PC-3 (cell line): ENCODE measurements around the gene ZNF575. TPM values are rescaled to one million over a fixed set of nuclear protein-coding genes. Genes with fewer than 3 reads are reported as not detected.

Source experiments
- ATAC-seq: fragments of 200-7000 bp; cut with Tn5 transposase; 2 replicates; pipeline ENCODE4 v1.9.1; 2020; ENCODE audit warnings: mild to moderate bottlenecking, moderate library complexity
- BruUV-seq: library from RNA; stranded (reverse); fragments of 400-500 nt; replicated peaks from 2 replicates; lab custom pipeline; 2021; lab: Mats Ljungman, UMichigan
- CTCF ChIA-PET: fragments of 300-600 bp; sonication (Branson Sonifier 250); formaldehyde crosslinking; loops from one replicate; lab custom pipeline; 2022; ENCODE audit warnings: antibody characterized with exemption; lab: Charles Lee
- POLR2A ChIA-PET: fragments of 300-600 bp; sonication (Branson Sonifier 250); formaldehyde crosslinking; loops from one replicate; lab custom pipeline; 2022; ENCODE audit warnings: antibody characterized with exemption; ENCODE audit not compliant: unreplicated experiment; lab: Charles Lee
- DNase-seq: peaks from one replicate; pipeline ENCODE4 v3.0.0-alpha.2; 2015
- H2AFZ ChIP-seq: fragments of 300-600 bp; sonication (generic); 2 replicates; pipeline ENCODE4 v1.6.0; 2016; ENCODE audit warnings: antibody characterized with exemption, low read length
- H3F3A ChIP-seq: fragments of 300-600 bp; sonication (generic); one replicate; pipeline ENCODE4 v1.6.0; 2017; ENCODE audit warnings: antibody characterized with exemption, low read length, control low read depth, mild to moderate bottlenecking; ENCODE audit not compliant: unreplicated experiment
- H3K27ac ChIP-seq: fragments of 300-600 bp; sonication (generic); 2 replicates; pipeline ENCODE4 v1.5.1; 2016; ENCODE audit warnings: mild to moderate bottlenecking, low read length
- H3K27me3 ChIP-seq: fragments of 300-600 bp; sonication (generic); 2 replicates; pipeline ENCODE4 v1.6.1; 2016; ENCODE audit warnings: low read length, mixed read lengths
- H3K36me3 ChIP-seq: fragments of 300-600 bp; sonication (generic); 2 replicates; pipeline ENCODE4 v1.6.1; 2016; ENCODE audit warnings: low read depth, mixed run types, low read length, mixed read lengths
- H3K4me1 ChIP-seq: fragments of 300-600 bp; sonication (generic); 2 replicates; pipeline ENCODE4 v1.5.1; 2016; ENCODE audit warnings: low read length; ENCODE audit not compliant: insufficient read depth
- H3K4me2 ChIP-seq: fragments of 300-600 bp; sonication (generic); 2 replicates; pipeline ENCODE4 v1.6.0; 2016; ENCODE audit warnings: low read length
- H3K4me3 ChIP-seq: fragments of 300-600 bp; sonication (generic); 2 replicates; pipeline ENCODE4 v1.5.1; 2016; ENCODE audit warnings: mild to moderate bottlenecking, low read length, mixed read lengths
- H3K79me2 ChIP-seq: fragments of 300-600 bp; sonication (generic); 2 replicates; pipeline ENCODE4 v1.6.1; 2017; ENCODE audit warnings: low read length, mixed read lengths
- H3K9ac ChIP-seq: fragments of 300-600 bp; sonication (generic); 2 replicates; pipeline ENCODE4 v1.6.0; 2016; ENCODE audit warnings: mild to moderate bottlenecking, low read length
- H3K9me2 ChIP-seq: fragments of 300-600 bp; sonication (generic); replicated peaks from 2 replicates; pipeline ENCODE4 v1.6.1; 2016; ENCODE audit warnings: mixed run types, low read length, mixed read lengths
- H3K9me3 ChIP-seq: fragments of 300-600 bp; sonication (generic); 2 replicates; pipeline ENCODE4 v1.6.1; 2016; ENCODE audit warnings: low read length, mixed read lengths
- H4K20me1 ChIP-seq: fragments of 300-600 bp; sonication (generic); 2 replicates; pipeline ENCODE4 v1.6.1; 2016; ENCODE audit warnings: low read length, mixed read lengths
- EZH2 ChIP-seq: fragments of 300-600 bp; sonication (generic); IDR thresholded peaks from one replicate; pipeline ENCODE4 v1.6.1; 2017; ENCODE audit warnings: antibody characterized with exemption, mild to moderate bottlenecking, low read length; ENCODE audit not compliant: unreplicated experiment
- EZH2phosphoT487 ChIP-seq: fragments of 300-600 bp; sonication (generic); IDR thresholded peaks from 2 replicates; pipeline ENCODE4 v1.6.1; 2018; ENCODE audit warnings: mild to moderate bottlenecking, antibody characterized with exemption, low read length, borderline replicate concordance
- intact Hi-C: fragments of 100-400 bp; cut with micrococcal nuclease; formaldehyde crosslinking; loops from 2 replicates; pipeline ENCODE4 v1.9.0; 2023
- total RNA-seq: library from RNA; depleted of rRNA; stranded (reverse); fragments of >200 nt; gene quantifications from 2 replicates; pipeline ENCODE4 v1.2.3, GENCODE V29; 2014
- TF ChIP-seq, protein P1 (sequence below): fragments of 300-600 bp; sonication (generic); conservative IDR thresholded peaks from 2 replicates; pipeline ENCODE4 v1.5.1; 2017; ENCODE audit warnings: antibody characterized with exemption, low read depth, mild to moderate bottlenecking, low read length

ZNF575 gene
- total RNA-seq, 1 experiment from 2014 or later, result not detected

DNA sequence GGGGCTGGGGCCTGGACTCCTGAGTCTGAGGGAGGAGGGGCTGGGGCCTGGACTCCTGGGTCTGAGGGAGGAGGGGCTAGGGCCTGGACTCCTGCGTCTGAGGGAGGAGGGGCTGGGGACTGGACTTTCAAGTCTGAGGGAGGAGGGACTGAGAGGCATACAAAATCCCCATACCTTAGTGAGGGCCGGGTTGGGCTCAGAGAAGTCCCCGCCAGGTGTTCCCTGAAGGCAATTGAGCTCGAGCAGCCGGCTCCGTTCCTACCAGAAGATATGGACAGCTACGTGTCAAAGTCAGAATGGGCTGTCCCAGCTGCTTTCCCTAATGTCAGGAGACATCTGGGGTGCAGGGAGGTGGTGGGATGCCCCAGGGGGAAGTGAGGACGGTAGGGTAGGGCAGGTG, 37.9 kb upstream of the ZNF575 start:
- ChIA-PET CTCF (no interaction called here), POLR2A (no interaction called here)
- H3K27ac ChIP-seq, result no peak overlapping the region
- no peaks in the 10 kb centered on the region for H3K36me3 ChIP-seq
- BruUV-seq, result no TSS peak
- intact Hi-C loops, result no loop called here
- H3K27me3 ChIP-seq, result no peaks in the 10 kb centered on the region
- no peak overlapping the region for H3K9ac ChIP-seq
- no peaks in the 10 kb centered on the region for H3K79me2 ChIP-seq
- H4K20me1 ChIP-seq, result no peaks in the 10 kb centered on the region
- H3K9me3 ChIP-seq, result no peaks in the 10 kb centered on the region
- no peaks in the 10 kb centered on the region for H3K9me2 ChIP-seq
- H3K4me2 ChIP-seq, result no peak overlapping the region
- H3K4me1 ChIP-seq, result no peaks in the 10 kb centered on the region
- TF ChIP-seq EZH2, result no peak
- TF ChIP-seq EZH2phosphoT487, result no peak
- TF ChIP-seq, protein P1, sequence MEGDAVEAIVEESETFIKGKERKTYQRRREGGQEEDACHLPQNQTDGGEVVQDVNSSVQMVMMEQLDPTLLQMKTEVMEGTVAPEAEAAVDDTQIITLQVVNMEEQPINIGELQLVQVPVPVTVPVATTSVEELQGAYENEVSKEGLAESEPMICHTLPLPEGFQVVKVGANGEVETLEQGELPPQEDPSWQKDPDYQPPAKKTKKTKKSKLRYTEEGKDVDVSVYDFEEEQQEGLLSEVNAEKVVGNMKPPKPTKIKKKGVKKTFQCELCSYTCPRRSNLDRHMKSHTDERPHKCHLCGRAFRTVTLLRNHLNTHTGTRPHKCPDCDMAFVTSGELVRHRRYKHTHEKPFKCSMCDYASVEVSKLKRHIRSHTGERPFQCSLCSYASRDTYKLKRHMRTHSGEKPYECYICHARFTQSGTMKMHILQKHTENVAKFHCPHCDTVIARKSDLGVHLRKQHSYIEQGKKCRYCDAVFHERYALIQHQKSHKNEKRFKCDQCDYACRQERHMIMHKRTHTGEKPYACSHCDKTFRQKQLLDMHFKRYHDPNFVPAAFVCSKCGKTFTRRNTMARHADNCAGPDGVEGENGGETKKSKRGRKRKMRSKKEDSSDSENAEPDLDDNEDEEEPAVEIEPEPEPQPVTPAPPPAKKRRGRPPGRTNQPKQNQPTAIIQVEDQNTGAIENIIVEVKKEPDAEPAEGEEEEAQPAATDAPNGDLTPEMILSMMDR, result no peak
- H3K4me3 ChIP-seq, result no peak overlapping the region
- DNase-seq, result no peak
- no peaks in the 10 kb centered on the region for H3F3A ChIP-seq
- no peak overlapping the region for H2AFZ ChIP-seq
- ATAC-seq, result no peak

DNA sequence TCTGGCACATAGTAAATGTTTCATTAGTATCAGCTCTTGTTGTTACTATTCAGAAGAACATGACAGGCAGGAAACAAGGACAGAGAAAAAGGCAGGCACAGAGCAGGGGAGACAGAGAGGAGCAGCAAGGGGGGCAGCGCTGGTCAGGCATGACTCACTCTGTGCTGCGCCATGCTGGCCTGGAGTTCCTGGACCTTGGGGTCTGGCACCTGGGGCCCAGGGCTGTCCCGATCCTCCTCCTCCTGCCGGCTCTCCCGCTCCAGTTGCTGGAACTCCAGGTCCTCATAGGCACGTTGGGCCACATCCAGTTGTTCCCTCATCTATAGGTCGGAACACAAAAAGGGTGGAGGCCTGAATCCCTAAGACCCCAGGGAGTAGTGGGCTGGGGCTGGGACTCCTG, 36.0 kb upstream of the ZNF575 start:
- no peak overlapping the region for H3K4me3 ChIP-seq
- H3K4me1 ChIP-seq, result no peaks in the 10 kb centered on the region
- CTCF ChIA-PET, result no interaction called here
- no peak for TF ChIP-seq EZH2
- TF ChIP-seq, protein P1, result no peak
- TF ChIP-seq EZH2phosphoT487, result no peak
- H3K27ac ChIP-seq, result no peak overlapping the region
- no TSS peak for BruUV-seq
- no peaks in the 10 kb centered on the region for H3F3A ChIP-seq
- POLR2A ChIA-PET, result no interaction called here
- no peaks in the 10 kb centered on the region for H4K20me1 ChIP-seq
- intact Hi-C loops, result no loop called here
- no peaks in the 10 kb centered on the region for H3K79me2 ChIP-seq
- H3K27me3 ChIP-seq, result no peaks in the 10 kb centered on the region
- ATAC-seq (no peak), DNase-seq (no peak)
- no peak overlapping the region for H3K9ac ChIP-seq
- H3K4me2 ChIP-seq, result no peak overlapping the region
- H3K9me2 ChIP-seq, result no peaks in the 10 kb centered on the region
- H2AFZ ChIP-seq, result no peak overlapping the region
- H3K9me3 ChIP-seq, result no peaks in the 10 kb centered on the region
- no peaks in the 10 kb centered on the region for H3K36me3 ChIP-seq

DNA sequence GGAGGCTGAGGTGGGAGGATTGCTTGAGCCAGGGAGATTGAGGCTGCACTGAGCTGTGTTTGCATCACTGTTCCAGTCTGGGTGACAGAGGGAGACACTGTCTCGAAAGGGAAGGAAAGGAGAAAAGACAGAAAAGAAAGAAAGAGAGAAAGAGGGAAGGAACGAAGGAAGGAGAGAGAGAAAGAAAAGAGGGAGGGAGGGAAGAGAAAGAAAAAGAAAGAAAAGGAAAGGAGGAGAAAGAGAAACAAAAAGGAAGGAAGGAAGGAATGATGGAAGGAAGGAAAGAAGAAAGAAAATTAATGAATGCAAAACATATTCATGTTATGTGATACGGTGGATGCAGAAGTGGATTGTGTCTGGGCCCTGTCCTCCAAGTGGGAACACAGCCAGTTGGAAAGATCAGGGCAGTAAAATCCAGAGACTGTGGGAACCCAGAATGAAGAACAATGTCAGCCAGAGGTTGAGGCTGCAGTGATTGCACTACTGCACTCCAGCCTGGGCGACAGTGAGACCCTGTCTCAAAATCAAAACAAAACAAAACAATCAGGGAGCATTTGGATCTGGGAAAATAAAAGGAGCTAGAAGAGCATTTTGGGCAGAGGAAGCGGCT, 34.6 kb upstream of the ZNF575 start:
- BruUV-seq, result no TSS peak
- POLR2A ChIA-PET, result no interaction called here
- Histone ChIP-seq H4K20me1 (no peaks in the 10 kb centered on the region), H3K27me3 (no peaks in the 10 kb centered on the region), H3K9ac (no peak overlapping the region), H3F3A (no peaks in the 10 kb centered on the region), H3K4me1 (0 out of 2 replicates have a peak, but pooled peaks cover 6% of the 10 kb centered on the region), H3K9me3 (no peaks in the 10 kb centered on the region), H3K4me2 (no peak overlapping the region), H3K9me2 (no peaks in the 10 kb centered on the region), H3K27ac (no peak overlapping the region), H3K79me2 (no peaks in the 10 kb centered on the region), H3K4me3 (no peak overlapping the region), H3K36me3 (no peaks in the 10 kb centered on the region), H2AFZ (no peak overlapping the region)
- TF ChIP-seq EZH2phosphoT487, result no peak
- TF ChIP-seq EZH2, result no peak
- TF ChIP-seq, protein P1, result no peak
- intact Hi-C loops, result no loop called here
- ATAC-seq, result no peak
- no peak for DNase-seq
- CTCF ChIA-PET, result no interaction called here
